Stimulated activated CD8-positive, alpha-beta memory T cell treated with anti-CD3 and anti-CD28 coated beads, Interleukin-12 subunit alpha, Interleukin-12 subunit beta, amount 100 ng/mL, for 24 hours (primary cell): ENCODE measurements around the gene BANP.
"Not testable (repeated sequence)": the region's sequence is repeated elsewhere in the genome, so short reads cannot be mapped to it uniquely, and the experiment has no call there.

Source experiments
- DNase-seq: peaks from one replicate; pipeline ENCODE4 v3.0.0-alpha.2; 2020; ENCODE audit errors: extremely low read depth

Gene BANP

GRCh38 chr16:87993901-87994300 lies 42.7 kb downstream of the BANP start:
- no peak for DNase-seq

GRCh38 chr16:87995644-87996043 lies 44.4 kb downstream of the BANP start:
- DNase-seq, result no peak

GRCh38 chr16:87996962-87997880 lies 46.0 kb downstream of the BANP start:
- no peak for DNase-seq

- not testable (repeated sequence) for DNase-seq
Measured at GRCh38 chr16:87998184-87998793, 47.1 kb downstream of the BANP start.

GRCh38 chr16:87998992-87999391 lies 47.8 kb downstream of the BANP start:
- not testable (repeated sequence) for DNase-seq

GRCh38 chr16:88002211-88002610 lies 51.0 kb downstream of the BANP start:
- DNase-seq, result no peak

- DNase-seq, result no peak
Measured at GRCh38 chr16:88002749-88003148, 51.5 kb downstream of the BANP start.

- no peak for DNase-seq
Measured at GRCh38 chr16:88003316-88003715, 52.1 kb downstream of the BANP start.

GRCh38 chr16:88003736-88004135 lies 52.5 kb downstream of the BANP start:
- no peak for DNase-seq

- DNase-seq, result no peak
Measured at GRCh38 chr16:88004391-88004790, 53.2 kb downstream of the BANP start.

GRCh38 chr16:88005181-88005581 lies 53.9 kb downstream of the BANP start:
- no peak for DNase-seq

- DNase-seq, result no peak
Measured at GRCh38 chr16:88005968-88006367, 54.7 kb downstream of the BANP start.

GRCh38 chr16:88007321-88007731 lies 56.1 kb downstream of the BANP start:
- DNase-seq, result no peak

GRCh38 chr16:88008840-88009239 lies 57.6 kb downstream of the BANP start:
- no peak for DNase-seq

GRCh38 chr16:88009563-88010342 lies 58.5 kb downstream of the BANP start:
- no peak for DNase-seq

GRCh38 chr16:88010343-88010967 lies 59.2 kb downstream of the BANP start:
- DNase-seq, result no peak

- DNase-seq, result no peak
Measured at GRCh38 chr16:88010968-88011483, 59.8 kb downstream of the BANP start.

GRCh38 chr16:88012360-88012759 lies 61.1 kb downstream of the BANP start:
- DNase-seq, result no peak

- no peak for DNase-seq
Measured at GRCh38 chr16:88013091-88013609, 61.9 kb downstream of the BANP start.

- no peak for DNase-seq
Measured at GRCh38 chr16:88013766-88014251, 62.6 kb downstream of the BANP start.

GRCh38 chr16:88014252-88014781 lies 63.1 kb downstream of the BANP start:
- DNase-seq, result no peak
